Fibroblast of skin of scalp (primary cell): Measurements from ENCODE around the gene CGB1.
"Not testable (repeated sequence)": the region's sequence is repeated elsewhere in the genome, so short reads cannot be mapped to it uniquely, and the experiment has no call there.

Experiments
- DNase-seq: peaks from one replicate; pipeline ENCODE4 v3.0.0-alpha.2; 2013

Gene CGB1

GRCh38 chr19:49057636-49058234 lies 21.0 kb upstream of the CGB1 start, which contains the start of gene CGB7:
Gene CGB7 (minus strand): TSS chr19:49057749. CDS start chr19:49055375, 2,374 bp downstream.
- DNase-seq, result peak; percentile 61

- not testable (repeated sequence) for DNase-seq
These were observed 20.4 kb upstream of the CGB1 start for GRCh38 chr19:49056902-49057596.

GRCh38 chr19:49056101-49056901 lies 19.6 kb upstream of the CGB1 start:
- DNase-seq, result peak; percentile 55

GRCh38 chr19:49050376-49051033 lies 13.8 kb upstream of the CGB1 start:
- DNase-seq, result peak; percentile 73

GRCh38 chr19:49049834-49050233 lies 13.1 kb upstream of the CGB1 start:
- DNase-seq, result not testable (repeated sequence)

GRCh38 chr19:49049011-49049410 lies 12.3 kb upstream of the CGB1 start, which contains the start of gene CGB8:
Gene CGB8 (minus strand): TSS chr19:49049111. CDS start chr19:49048739, 372 bp downstream.
- DNase-seq, result not testable (repeated sequence)

GRCh38 chr19:49043548-49043947 lies 6.9 kb upstream of the CGB1 start, which contains the start of gene CGB5:
Gene CGB5 (plus strand): TSS chr19:49043848. CDS start chr19:49044210, 362 bp downstream.
- DNase-seq, result not testable (repeated sequence)

GRCh38 chr19:49042666-49043065 lies 6.0 kb upstream of the CGB1 start:
- DNase-seq, result not testable (repeated sequence)

- peak; percentile 34 for DNase-seq
These were observed 5.5 kb upstream of the CGB1 start for GRCh38 chr19:49042177-49042576.

- not testable (repeated sequence) for DNase-seq
These were observed 3.0 kb upstream of the CGB1 start for GRCh38 chr19:49039736-49040135.

- DNase-seq, result peak; percentile 72
These were observed 2.0 kb upstream of the CGB1 start for GRCh38 chr19:49038557-49039276.

GRCh38 chr19:49038111-49038510 lies 1.4 kb upstream of the CGB1 start:
- DNase-seq, result not testable (repeated sequence)

- peak; percentile 33 for DNase-seq
These were observed 4.9 kb downstream of the CGB1 start, which contains the start of gene CGB2 for GRCh38 chr19:49031642-49032301. Gene CGB2 (plus strand): TSS chr19:49031890. CDS start chr19:49032096, 206 bp downstream.

GRCh38 chr19:49030323-49030722 lies 6.4 kb downstream of the CGB1 start:
- DNase-seq, result not testable (repeated sequence)

- DNase-seq, result peak; percentile 46
These were observed 6.9 kb downstream of the CGB1 start for GRCh38 chr19:49029749-49030148.

- not testable (repeated sequence) for DNase-seq
These were observed 8.0 kb downstream of the CGB1 start for GRCh38 chr19:49028686-49029085.

- not testable (repeated sequence) for DNase-seq
These were observed 11.1 kb downstream of the CGB1 start for GRCh38 chr19:49025599-49025998.

- DNase-seq, result not testable (repeated sequence)
These were observed 11.6 kb downstream of the CGB1 start for GRCh38 chr19:49025088-49025487.

- DNase-seq, result not testable (repeated sequence)
These were observed 12.5 kb downstream of the CGB1 start, which contains the start of gene CGB3 for GRCh38 chr19:49024233-49024632. Gene CGB3 (minus strand): TSS chr19:49024333. CDS start chr19:49023971, 362 bp downstream.

- DNase-seq, result no peak
These were observed 14.6 kb downstream of the CGB1 start for GRCh38 chr19:49022116-49022515.
